ENCODE data around the gene SEPTIN8. TPM values are rescaled to one million over a fixed set of nuclear protein-coding genes. Genes with fewer than 3 reads are reported as not detected.

SEPTIN8 gene
- polyA plus RNA-seq, 1 donor (not counting 4 experiments of a cell fraction or from before 2014, with no cell fraction given): 46.4 TPM

- H3K4me1 ChIP-seq (ENCODE audit: control insufficient read depth, extremely low read depth, insufficient read depth, low read length): no peaks in the 10 kb centered on the region
- no peak overlapping the region for H3K4me3 ChIP-seq (ENCODE audit: control insufficient read depth in 2 of 3, extremely low read depth in 1 of 3, insufficient read depth in 2 of 3, low read depth in 1 of 3, low read length in 3 of 3)
- DNase-seq (ENCODE audit: low read depth, low spot score): no peak
- H3K9ac ChIP-seq (ENCODE audit: control insufficient read depth, extremely low read depth, insufficient read depth, low read length): no peak overlapping the region
- H3K4me2 ChIP-seq (ENCODE audit: control insufficient read depth, extremely low read depth, insufficient read depth, low read depth, low read length): no peak overlapping the region
- no peaks in the 10 kb centered on the region for H3K36me3 ChIP-seq (ENCODE audit: control insufficient read depth in 2 of 2, extremely low read depth in 1 of 2, insufficient read depth in 2 of 2, low read length in 2 of 2)
- H2AFZ ChIP-seq (ENCODE audit: control insufficient read depth, low read length): no peak overlapping the region
- H3K27me3 ChIP-seq (ENCODE audit: control insufficient read depth, extremely low read depth, insufficient read depth, low read length): peaks cover 28% of the 10 kb centered on the region
- H3K9me3 ChIP-seq (ENCODE audit: control insufficient read depth, low read depth, low read length): no peaks in the 10 kb centered on the region
- no peaks in the 10 kb centered on the region for H4K20me1 ChIP-seq (ENCODE audit: control insufficient read depth, extremely low read depth, insufficient read depth, low read length)
- no peaks in the 10 kb centered on the region for H3K79me2 ChIP-seq (ENCODE audit: control insufficient read depth, insufficient read depth, low read length)
- dilution Hi-C loops (cut with MboI; ENCODE audit: extremely low pct_ligation_motif_present, low sequenced_read_pairs): no loop called here
- no peak overlapping the region for H3K27ac ChIP-seq (ENCODE audit: control insufficient read depth, insufficient read depth, low read length)
- TF ChIP-seq EZH2 (IDR thresholded peaks at IDR 0.05; ENCODE audit: low read length): no peak
- TF ChIP-seq CTCF (optimal IDR thresholded peaks at IDR 0.05 in 1 of 3, IDR thresholded peaks at IDR 0.05 in 1 of 3, conservative IDR thresholded peaks at IDR 0.05 in 1 of 3; ENCODE audit: extremely low read depth in 1 of 3, insufficient read depth in 2 of 3, low read length in 3 of 3): no peak
- FAIRE-seq: no peak
- no peaks in the 10 kb centered on the region for H3K9me1 ChIP-seq (ENCODE audit: control insufficient read depth, extremely low read depth, insufficient read depth, low read length)
Observed at GRCh38 chr5:132821350-132821749, 44.3 kb upstream of the SEPTIN8 start.

- peak; percentile 66 for DNase-seq (ENCODE audit: low read depth, low spot score)
- Histone ChIP-seq H3K27ac (ENCODE audit: control insufficient read depth, insufficient read depth, low read length) (no peak overlapping the region), H3K36me3 (ENCODE audit: control insufficient read depth in 2 of 2, extremely low read depth in 1 of 2, insufficient read depth in 2 of 2, low read length in 2 of 2) (no peaks in the 10 kb centered on the region), H3K9me1 (ENCODE audit: control insufficient read depth, extremely low read depth, insufficient read depth, low read length) (no peaks in the 10 kb centered on the region), H3K79me2 (ENCODE audit: control insufficient read depth, insufficient read depth, low read length) (no peaks in the 10 kb centered on the region), H2AFZ (ENCODE audit: control insufficient read depth, low read length) (peak overlapping the region; percentile 58), H3K4me1 (ENCODE audit: control insufficient read depth, extremely low read depth, insufficient read depth, low read length) (no peaks in the 10 kb centered on the region), H3K27me3 (ENCODE audit: control insufficient read depth, extremely low read depth, insufficient read depth, low read length) (peaks cover 19% of the 10 kb centered on the region), H3K4me3 (ENCODE audit: control insufficient read depth in 2 of 3, extremely low read depth in 1 of 3, insufficient read depth in 2 of 3, low read depth in 1 of 3, low read length in 3 of 3) (no peak overlapping the region), H3K4me2 (ENCODE audit: control insufficient read depth, extremely low read depth, insufficient read depth, low read depth, low read length) (peak overlapping the region; percentile 56), H3K9ac (ENCODE audit: control insufficient read depth, extremely low read depth, insufficient read depth, low read length) (no peak overlapping the region), H3K9me3 (ENCODE audit: control insufficient read depth, low read depth, low read length) (no peaks in the 10 kb centered on the region), H4K20me1 (ENCODE audit: control insufficient read depth, extremely low read depth, insufficient read depth, low read length) (no peaks in the 10 kb centered on the region)
- peak in 2 of 3 experiments; percentile 92 to 93 for TF ChIP-seq CTCF (optimal IDR thresholded peaks at IDR 0.05 in 1 of 3, IDR thresholded peaks at IDR 0.05 in 1 of 3, conservative IDR thresholded peaks at IDR 0.05 in 1 of 3; ENCODE audit: extremely low read depth in 1 of 3, insufficient read depth in 2 of 3, low read length in 3 of 3)
- no peak for TF ChIP-seq EZH2 (IDR thresholded peaks at IDR 0.05; ENCODE audit: low read length)
- FAIRE-seq: peak; percentile 76
- dilution Hi-C loops (cut with MboI; ENCODE audit: extremely low pct_ligation_motif_present, low sequenced_read_pairs): no loop called here
Observed at GRCh38 chr5:132820162-132820754, 43.2 kb upstream of the SEPTIN8 start.
